ENCODE measurements around the gene SORCS3.

Gene SORCS3

GRCh38 chr10:105024184-105024583 lies 383.1 kb downstream of the SORCS3 start:
- DNase-seq = no peak

GRCh38 chr10:105025092-105025491 lies 384.0 kb downstream of the SORCS3 start:
- DNase-seq = no peak

- no peak for DNase-seq
Observed at GRCh38 chr10:105026566-105026965, 385.5 kb downstream of the SORCS3 start.

DNA sequence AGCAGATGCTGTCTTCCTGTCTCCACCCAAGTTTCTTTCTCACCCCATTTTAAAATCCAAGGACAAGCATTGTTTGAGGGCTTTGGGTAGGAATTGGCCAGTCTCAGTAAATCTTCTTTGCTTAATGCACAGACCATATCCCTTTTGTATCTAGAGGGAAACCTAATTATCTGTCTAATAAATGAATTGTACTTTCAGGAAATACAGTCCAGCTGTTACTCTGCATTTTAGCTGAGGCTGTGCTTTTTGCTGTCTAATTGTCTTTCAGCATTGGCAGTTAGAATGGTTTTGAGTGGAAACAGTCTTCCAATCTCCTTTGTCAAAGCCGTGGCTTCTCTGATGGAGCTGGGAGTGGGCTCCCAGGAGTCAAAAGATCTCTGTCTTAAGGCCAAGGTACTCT lies 388.2 kb downstream of the SORCS3 start:
- no peak for DNase-seq

GRCh38 chr10:105037022-105037421 lies 395.9 kb downstream of the SORCS3 start:
- no peak for DNase-seq

DNA sequence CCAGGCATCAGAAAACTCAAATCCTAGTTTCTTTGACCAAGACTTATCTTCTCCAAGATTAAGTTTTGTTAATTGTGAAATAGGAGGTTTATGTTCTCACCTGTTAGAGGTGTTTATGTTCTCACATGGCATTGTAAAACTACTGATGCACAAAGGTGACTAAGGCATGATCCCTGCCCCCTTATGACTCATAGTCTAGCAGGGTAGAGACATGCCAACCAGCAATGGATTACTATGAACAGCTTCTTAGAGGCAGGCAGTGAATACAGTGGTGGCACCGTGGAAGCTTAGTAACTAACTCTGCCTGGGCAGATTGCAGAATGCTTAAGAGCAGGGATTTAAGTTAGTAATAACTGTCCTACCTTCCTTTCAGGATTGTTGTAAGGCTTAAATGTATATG lies 400.9 kb downstream of the SORCS3 start:
- no peak for DNase-seq

DNA sequence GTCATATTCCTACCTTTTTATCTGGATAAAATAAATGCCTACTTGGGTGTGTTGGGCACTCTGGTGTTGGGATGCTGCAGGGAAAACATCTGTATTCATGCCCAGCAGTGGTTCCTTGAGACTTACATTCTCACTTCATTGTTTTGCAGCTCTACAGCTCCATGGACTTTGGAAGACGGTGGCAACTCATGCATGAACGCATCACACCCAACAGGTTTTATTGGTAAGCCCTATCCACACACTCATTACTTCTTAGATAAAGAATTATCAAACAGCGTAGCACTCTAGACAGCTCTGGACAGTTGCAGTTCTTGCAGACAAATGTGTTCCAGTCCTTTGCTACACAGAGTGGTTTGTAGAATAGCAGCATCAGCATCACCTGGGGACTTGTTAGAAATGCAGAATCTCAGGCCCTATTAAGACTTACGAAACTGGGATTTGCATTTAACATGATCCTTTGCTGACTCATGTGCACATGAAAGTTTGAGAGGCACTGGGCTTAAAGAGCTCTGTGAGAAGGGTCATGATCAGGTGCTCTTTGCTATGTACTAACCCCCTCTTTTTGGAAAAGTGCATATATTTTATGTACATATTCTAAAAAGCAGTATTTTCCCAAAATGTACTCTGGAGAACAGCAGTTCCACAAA lies 401.9 kb downstream of the SORCS3 start:
- DNase-seq = no peak

- no peak for DNase-seq
Observed at GRCh38 chr10:105044902-105045301, 403.8 kb downstream of the SORCS3 start.

DNA sequence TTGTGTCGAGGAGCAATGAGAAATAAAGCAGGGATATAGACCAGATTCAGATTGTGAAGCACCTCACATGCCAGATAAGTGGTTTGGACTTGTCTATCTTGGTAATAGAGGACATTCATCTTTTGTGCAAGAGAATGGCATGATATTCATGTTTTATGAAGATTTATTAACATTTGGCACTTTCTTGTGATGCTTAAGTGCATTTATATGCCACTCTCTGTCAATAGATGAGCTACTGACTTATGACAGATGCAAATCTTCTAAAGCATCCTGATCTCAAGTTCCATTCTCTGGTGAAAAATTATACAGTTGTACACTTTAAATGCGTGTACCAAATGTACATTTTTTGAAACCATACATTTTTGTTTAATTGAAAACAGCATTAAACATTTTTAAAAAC lies 415.3 kb downstream of the SORCS3 start:
- no peak for DNase-seq

GRCh38 chr10:105062951-105063350 lies 421.9 kb downstream of the SORCS3 start:
- DNase-seq = no peak

- peak; percentile 51 for DNase-seq
Observed at GRCh38 chr10:105063796-105064195, 422.7 kb downstream of the SORCS3 start.

GRCh38 chr10:105068497-105068896 lies 427.4 kb downstream of the SORCS3 start:
- DNase-seq = no peak

DNA sequence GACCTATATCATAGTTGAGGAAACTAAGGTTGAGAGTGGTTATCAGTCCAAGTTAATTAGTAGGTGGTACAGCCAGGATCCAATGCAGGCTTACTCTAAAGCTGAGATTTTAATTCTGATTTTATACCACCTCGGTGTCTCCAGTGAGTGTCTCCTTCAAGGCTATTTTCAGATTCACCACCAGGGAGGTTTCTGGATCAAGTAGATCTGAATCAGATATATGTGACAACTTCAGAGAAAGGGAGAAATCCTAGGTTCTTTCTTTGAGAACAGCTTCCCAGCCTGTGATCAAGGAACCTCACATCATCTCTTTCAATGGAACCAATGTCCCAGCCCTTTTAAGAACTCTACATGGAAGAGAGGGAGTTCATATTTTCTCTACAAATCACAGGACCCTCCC lies 429.2 kb downstream of the SORCS3 start:
- DNase-seq = no peak

- DNase-seq = no peak
Observed at GRCh38 chr10:105070952-105071351, 429.9 kb downstream of the SORCS3 start.

DNA sequence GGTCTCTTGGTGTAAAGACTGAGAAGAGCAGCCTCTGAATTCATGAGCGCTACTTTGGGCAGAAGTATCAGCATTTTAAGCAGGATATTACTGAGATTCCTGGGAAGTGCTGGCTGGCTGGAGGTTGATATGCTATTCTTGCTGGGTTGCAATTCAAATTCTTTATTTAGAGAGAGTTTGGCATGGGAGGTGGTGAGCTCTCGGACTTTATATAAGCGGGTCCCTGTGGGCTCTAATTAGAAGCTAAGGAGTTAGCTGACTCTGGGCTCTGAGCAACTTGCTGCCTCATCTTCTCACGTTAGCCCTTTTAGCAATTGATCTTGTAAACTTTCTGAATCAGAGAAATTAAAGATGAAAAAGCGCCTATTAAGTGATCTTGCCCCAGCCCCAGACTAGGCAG lies 430.9 kb downstream of the SORCS3 start:
- DNase-seq = no peak

DNA sequence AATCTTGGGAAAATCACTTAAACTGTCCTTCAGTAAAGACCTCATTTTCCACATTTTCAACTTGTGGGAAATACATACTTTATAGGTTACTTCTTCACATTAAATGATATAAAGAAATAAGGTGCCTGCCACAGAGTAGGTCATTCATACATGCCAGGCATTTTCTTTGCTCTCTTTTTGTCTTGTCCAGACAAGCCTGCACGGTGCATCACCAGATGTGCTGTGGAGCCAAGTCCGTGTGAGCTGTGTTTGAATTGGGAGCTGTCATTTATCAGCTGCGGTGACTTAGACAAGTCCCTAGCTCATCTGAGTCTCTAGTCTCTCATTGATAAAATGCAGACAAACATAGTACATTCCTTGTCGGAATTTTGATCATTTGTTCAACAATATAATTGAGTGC lies 432.9 kb downstream of the SORCS3 start:
- DNase-seq = no peak

GRCh38 chr10:105075031-105075430 lies 433.9 kb downstream of the SORCS3 start:
- DNase-seq = no peak

GRCh38 chr10:105085980-105086379 lies 444.9 kb downstream of the SORCS3 start:
- DNase-seq = no peak

- DNase-seq = no peak
Observed at GRCh38 chr10:105094048-105094447, 453.0 kb downstream of the SORCS3 start.

DNA sequence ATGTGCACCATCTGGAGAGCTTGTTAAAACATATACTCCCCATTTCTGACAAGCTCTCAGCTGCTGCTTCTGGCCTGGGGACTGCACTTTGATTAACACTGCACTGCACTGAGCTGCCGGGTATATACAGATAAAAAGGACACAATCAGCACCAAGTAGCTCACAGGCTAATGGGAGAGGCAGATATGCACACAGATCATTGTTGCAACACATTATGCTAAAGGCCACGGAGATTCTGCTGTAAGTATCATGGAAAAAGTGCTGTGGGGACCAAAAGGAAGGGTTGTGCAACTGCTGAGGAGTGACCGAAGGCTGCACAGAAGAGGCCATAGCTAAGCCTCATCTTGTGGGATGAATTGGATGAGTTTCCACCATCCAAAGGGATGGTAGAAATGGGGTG lies 455.2 kb downstream of the SORCS3 start:
- DNase-seq = no peak

DNA sequence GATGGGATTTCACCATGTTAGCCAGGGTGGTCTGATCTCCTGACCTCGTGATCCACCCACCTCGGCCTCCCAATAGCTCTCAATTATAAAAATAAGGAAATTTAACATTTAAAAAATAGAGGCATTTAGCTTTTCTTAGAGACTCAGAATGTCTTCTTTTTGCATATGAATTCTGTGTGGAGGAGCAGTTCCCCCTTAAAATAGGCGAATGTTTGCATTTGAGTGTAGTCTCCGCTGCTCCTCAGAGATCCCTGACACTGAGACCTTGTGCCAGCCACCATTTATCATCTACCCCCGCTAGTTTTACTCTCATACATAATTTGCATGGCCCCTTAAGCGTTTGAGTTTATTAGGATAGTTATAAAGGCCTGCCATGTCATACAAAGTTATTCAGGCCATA lies 461.9 kb downstream of the SORCS3 start:
- DNase-seq = no peak

DNA sequence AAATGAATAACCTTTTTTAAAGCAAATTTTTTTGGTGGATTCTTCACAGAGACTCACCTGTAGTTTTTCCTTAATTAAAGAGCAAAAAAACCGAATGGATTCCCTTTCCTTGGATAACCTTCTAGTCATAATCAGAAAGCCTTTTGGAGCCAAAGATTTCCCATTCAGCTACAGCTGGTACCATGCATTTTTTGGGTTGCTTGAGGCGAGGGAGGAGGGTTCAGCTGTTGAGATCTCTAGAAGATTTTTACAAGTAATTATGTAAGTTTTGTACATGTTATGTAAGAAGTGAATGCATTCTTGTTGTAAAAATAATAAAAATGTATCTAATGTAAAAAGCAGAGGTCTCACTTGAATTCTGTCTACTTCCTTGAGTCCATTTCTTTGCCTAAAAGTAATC lies 463.2 kb downstream of the SORCS3 start:
- no peak for DNase-seq

GRCh38 chr10:105109164-105109563 lies 468.1 kb downstream of the SORCS3 start:
- no peak for DNase-seq

DNA sequence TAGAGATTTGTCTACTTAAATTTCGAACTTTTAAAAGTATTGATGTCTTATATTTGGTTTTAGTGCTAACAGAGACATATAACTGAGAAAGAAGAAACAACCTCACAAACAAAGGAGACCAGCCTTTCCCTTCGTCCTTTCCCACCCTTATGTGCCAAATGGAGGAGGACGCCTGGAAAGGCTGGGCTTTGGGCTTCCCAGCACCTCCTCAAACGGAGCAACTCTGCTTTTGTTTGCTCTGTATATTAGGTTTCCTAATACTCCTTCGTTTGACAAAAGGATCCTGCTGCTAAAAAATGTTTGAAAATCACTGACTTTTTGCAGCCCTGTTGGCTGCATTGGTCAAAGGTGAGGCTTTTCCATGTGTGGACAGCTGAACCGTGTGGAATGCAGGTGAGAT lies 471.8 kb downstream of the SORCS3 start:
- DNase-seq = no peak

GRCh38 chr10:105113666-105114065 lies 472.6 kb downstream of the SORCS3 start:
- DNase-seq = no peak

DNA sequence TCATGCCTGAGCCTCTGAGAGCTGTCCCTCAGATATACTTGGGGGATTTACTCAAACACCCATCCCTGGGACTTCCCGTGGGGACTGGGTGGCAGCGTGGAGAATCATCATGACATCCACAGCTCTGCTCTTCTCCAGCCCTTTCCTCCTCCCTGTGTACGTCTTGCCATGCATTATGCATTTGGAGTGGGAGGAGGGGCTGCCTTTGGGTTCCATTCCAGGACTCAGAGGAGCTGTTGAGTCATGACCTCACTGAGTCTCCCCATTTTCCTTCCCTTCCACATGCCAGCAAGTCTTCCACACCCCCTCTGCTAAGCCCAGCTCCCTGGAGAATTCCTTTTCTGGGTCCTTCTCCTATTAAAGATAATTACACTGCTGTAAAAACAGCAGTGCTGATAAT lies 480.7 kb downstream of the SORCS3 start:
- no peak for DNase-seq
